IPS-18a (cell line): Measurements from ENCODE around the gene WDR47.
"Not testable (repeated sequence)": the region's sequence is repeated elsewhere in the genome, so short reads cannot be mapped to it uniquely, and the experiment has no call there.

Experiments
- H3K27ac ChIP-seq: one replicate; pipeline ENCODE4 v1.5.1; 2013; ENCODE audit warnings: low read length
- H3K27me3 ChIP-seq: one replicate; pipeline ENCODE4 v1.6.1; 2013; ENCODE audit warnings: mild to moderate bottlenecking, low read length; ENCODE audit not compliant: control insufficient read depth, insufficient read depth
- H3K36me3 ChIP-seq: one replicate; pipeline ENCODE4 v1.6.1; 2013; ENCODE audit warnings: low read depth, low read length; ENCODE audit not compliant: control insufficient read depth
- H3K4me1 ChIP-seq: one replicate; pipeline ENCODE4 v1.6.1; 2013; ENCODE audit warnings: low read depth, low read length; ENCODE audit not compliant: control insufficient read depth
- H3K4me3 ChIP-seq: one replicate; pipeline ENCODE4 v1.5.1; 2013; ENCODE audit warnings: low read length
- H3K9ac ChIP-seq: one replicate; pipeline ENCODE4 v1.6.1; 2013; ENCODE audit warnings: mild to moderate bottlenecking, low read length, moderate library complexity
- H3K9me3 ChIP-seq: one replicate; pipeline ENCODE4 v1.6.1; 2013; ENCODE audit warnings: low read depth, low read length; ENCODE audit not compliant: control insufficient read depth

Gene WDR47

GRCh38 chr1:108960719-108961118, 81.2 kb downstream of the WDR47 start:
- H3K4me1 ChIP-seq, result peaks cover 6% of the 10 kb centered on the region
- H3K27ac ChIP-seq, result no peak overlapping the region
- H3K9me3 ChIP-seq, result no peaks in the 10 kb centered on the region
- H3K4me3 ChIP-seq, result no peak overlapping the region
- no peaks in the 10 kb centered on the region for H3K36me3 ChIP-seq
- peaks cover 8% of the 10 kb centered on the region for H3K27me3 ChIP-seq
- no peak overlapping the region for H3K9ac ChIP-seq

GRCh38 chr1:108957888-108958287, 84.0 kb downstream of the WDR47 start:
- H3K36me3 ChIP-seq, result no peaks in the 10 kb centered on the region
- no peaks in the 10 kb centered on the region for H3K9me3 ChIP-seq
- H3K27me3 ChIP-seq, result no peaks in the 10 kb centered on the region
- H3K4me3 ChIP-seq, result no peak overlapping the region
- H3K27ac ChIP-seq, result no peak overlapping the region
- no peak overlapping the region for H3K9ac ChIP-seq
- peaks cover 6% of the 10 kb centered on the region for H3K4me1 ChIP-seq

GRCh38 chr1:108955881-108956280, 86.0 kb downstream of the WDR47 start:
- Histone ChIP-seq H3K9ac (no peak overlapping the region), H3K27ac (no peak overlapping the region), H3K4me3 (no peak overlapping the region), H3K36me3 (no peaks in the 10 kb centered on the region), H3K9me3 (no peaks in the 10 kb centered on the region), H3K4me1 (no peaks in the 10 kb centered on the region), H3K27me3 (no peaks in the 10 kb centered on the region)

GRCh38 chr1:108955111-108955510, 86.8 kb downstream of the WDR47 start:
- no peak overlapping the region for H3K9ac ChIP-seq
- no peaks in the 10 kb centered on the region for H3K36me3 ChIP-seq
- no peaks in the 10 kb centered on the region for H3K4me1 ChIP-seq
- H3K4me3 ChIP-seq, result no peak overlapping the region
- H3K9me3 ChIP-seq, result no peaks in the 10 kb centered on the region
- H3K27me3 ChIP-seq, result no peaks in the 10 kb centered on the region
- no peak overlapping the region for H3K27ac ChIP-seq

GRCh38 chr1:108953452-108953851, 88.5 kb downstream of the WDR47 start:
- no peak overlapping the region for H3K9ac ChIP-seq
- no peaks in the 10 kb centered on the region for H3K36me3 ChIP-seq
- peaks cover 10% of the 10 kb centered on the region for H3K4me1 ChIP-seq
- no peak overlapping the region for H3K27ac ChIP-seq
- no peak overlapping the region for H3K4me3 ChIP-seq
- no peaks in the 10 kb centered on the region for H3K27me3 ChIP-seq
- no peaks in the 10 kb centered on the region for H3K9me3 ChIP-seq

GRCh38 chr1:108951242-108951641, 90.7 kb downstream of the WDR47 start:
- Histone ChIP-seq H3K27me3 (no peaks in the 10 kb centered on the region), H3K4me3 (no peak overlapping the region), H3K27ac (no peak overlapping the region), H3K4me1 (peaks cover 26% of the 10 kb centered on the region), H3K36me3 (no peaks in the 10 kb centered on the region), H3K9me3 (no peaks in the 10 kb centered on the region), H3K9ac (no peak overlapping the region)

GRCh38 chr1:108949044-108949443, 92.9 kb downstream of the WDR47 start:
- no peak overlapping the region for H3K27ac ChIP-seq
- H3K4me1 ChIP-seq, result peaks cover 26% of the 10 kb centered on the region
- no peaks in the 10 kb centered on the region for H3K9me3 ChIP-seq
- H3K36me3 ChIP-seq, result peaks cover 6% of the 10 kb centered on the region
- H3K4me3 ChIP-seq, result no peak overlapping the region
- no peak overlapping the region for H3K9ac ChIP-seq
- no peaks in the 10 kb centered on the region for H3K27me3 ChIP-seq

- Histone ChIP-seq H3K4me1 (peaks cover 26% of the 10 kb centered on the region), H3K27ac (peak overlapping the region; percentile 93), H3K4me3 (peak overlapping the region; percentile 49), H3K9ac (peak overlapping the region; percentile 60), H3K9me3 (no peaks in the 10 kb centered on the region), H3K36me3 (peaks cover 16% of the 10 kb centered on the region), H3K27me3 (no peaks in the 10 kb centered on the region)
Observed at GRCh38 chr1:108947871-108948525, 93.9 kb downstream of the WDR47 start.

GRCh38 chr1:108936170-108936569, 105.7 kb downstream of the WDR47 start:
- Histone ChIP-seq H3K9me3 (no peaks in the 10 kb centered on the region), H3K36me3 (peaks cover 62% of the 10 kb centered on the region), H3K27ac (no peak overlapping the region), H3K27me3 (no peaks in the 10 kb centered on the region), H3K4me3 (no peak overlapping the region), H3K4me1 (no peaks in the 10 kb centered on the region), H3K9ac (no peak overlapping the region)

- Histone ChIP-seq H3K27ac (no peak overlapping the region), H3K4me3 (no peak overlapping the region), H3K9me3 (no peaks in the 10 kb centered on the region), H3K27me3 (no peaks in the 10 kb centered on the region), H3K4me1 (no peaks in the 10 kb centered on the region), H3K9ac (no peak overlapping the region), H3K36me3 (peaks cover 71% of the 10 kb centered on the region)
Observed at GRCh38 chr1:108933944-108934343, 108.0 kb downstream of the WDR47 start.

GRCh38 chr1:108927565-108927964, 114.3 kb downstream of the WDR47 start:
- not testable (repeated sequence) for H3K9me3 ChIP-seq, H3K9ac ChIP-seq, H3K4me1 ChIP-seq, H3K27ac ChIP-seq, H3K27me3 ChIP-seq, H3K4me3 ChIP-seq
- peaks cover 50% of the 10 kb centered on the region for H3K36me3 ChIP-seq

GRCh38 chr1:108925920-108926319, 116.0 kb downstream of the WDR47 start:
- H3K27ac ChIP-seq, result no peak overlapping the region
- no peaks in the 10 kb centered on the region for H3K4me1 ChIP-seq
- H3K27me3 ChIP-seq, result no peaks in the 10 kb centered on the region
- peaks cover 41% of the 10 kb centered on the region for H3K36me3 ChIP-seq
- no peaks in the 10 kb centered on the region for H3K9me3 ChIP-seq
- H3K9ac ChIP-seq, result no peak overlapping the region
- no peak overlapping the region for H3K4me3 ChIP-seq
